ENCODE measurements around the gene CACNA1G. TPM values are rescaled to one million over a fixed set of nuclear protein-coding genes. Genes with fewer than 3 reads are reported as not detected.

The CACNA1G gene
- total RNA-seq, 3 donors from 2014 or later: 0.32 to 2.6 (median 2.3) TPM

DNA sequence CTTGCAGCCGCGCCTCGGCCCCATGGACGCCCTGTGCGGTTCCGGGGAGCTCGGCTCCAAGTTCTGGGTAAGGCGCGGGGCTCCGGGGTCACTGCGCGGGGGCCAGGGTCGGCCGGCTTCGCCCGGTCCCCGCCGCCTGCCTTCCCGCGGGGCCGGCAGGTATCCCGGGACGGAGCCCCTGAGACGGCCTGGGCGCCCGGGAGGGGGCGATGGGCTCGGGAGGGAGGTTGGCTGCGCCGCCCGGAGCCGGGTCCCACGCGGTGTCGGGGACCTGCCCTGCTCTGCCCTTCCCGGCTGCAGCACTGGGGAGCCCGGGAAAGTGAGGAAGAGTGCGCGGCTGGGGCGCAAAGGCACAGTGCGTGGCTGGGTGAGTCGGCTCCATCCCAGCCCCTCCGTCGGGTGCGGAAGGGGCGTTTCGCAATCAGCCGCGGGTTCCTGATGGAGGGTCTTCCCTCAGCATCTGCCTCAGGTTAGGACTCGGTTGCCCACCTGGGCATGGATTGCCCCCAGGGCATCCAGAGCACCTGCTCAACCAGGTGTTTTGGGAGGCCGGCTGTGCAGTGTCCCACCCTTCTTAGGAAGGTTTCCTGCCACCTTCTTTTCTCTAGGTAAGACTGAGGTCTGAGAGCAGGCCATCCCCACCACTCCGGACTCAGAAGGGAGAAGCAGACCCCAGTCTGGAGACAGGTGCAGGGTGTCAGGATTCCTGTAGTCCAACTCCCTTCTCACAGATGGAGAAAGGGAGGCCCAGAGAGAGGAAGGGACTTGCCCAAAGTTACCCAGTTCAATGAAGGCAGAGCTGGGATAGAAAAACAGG, 74.6 kb downstream of the CACNA1G start:
- Histone ChIP-seq H3K4me1 (peaks cover 13 to 19% of the 10 kb centered on the region in 2 donors), H3K27me3 (no peaks in the 10 kb centered on the region), H3K4me3 (peak overlapping the region; percentile 49 to 81 (median 75)), H3K9me3 (no peaks in the 10 kb centered on the region), H3K27ac (peak overlapping the region; percentile 23 to 42), H3K36me3 (no peaks in the 10 kb centered on the region)
- TF ChIP-seq POLR2AphosphoS5 (IDR thresholded peaks at IDR 0.05) (no peak), POLR2A (IDR thresholded peaks at IDR 0.05) (no peak)
- TF ChIP-seq, protein P1, sequence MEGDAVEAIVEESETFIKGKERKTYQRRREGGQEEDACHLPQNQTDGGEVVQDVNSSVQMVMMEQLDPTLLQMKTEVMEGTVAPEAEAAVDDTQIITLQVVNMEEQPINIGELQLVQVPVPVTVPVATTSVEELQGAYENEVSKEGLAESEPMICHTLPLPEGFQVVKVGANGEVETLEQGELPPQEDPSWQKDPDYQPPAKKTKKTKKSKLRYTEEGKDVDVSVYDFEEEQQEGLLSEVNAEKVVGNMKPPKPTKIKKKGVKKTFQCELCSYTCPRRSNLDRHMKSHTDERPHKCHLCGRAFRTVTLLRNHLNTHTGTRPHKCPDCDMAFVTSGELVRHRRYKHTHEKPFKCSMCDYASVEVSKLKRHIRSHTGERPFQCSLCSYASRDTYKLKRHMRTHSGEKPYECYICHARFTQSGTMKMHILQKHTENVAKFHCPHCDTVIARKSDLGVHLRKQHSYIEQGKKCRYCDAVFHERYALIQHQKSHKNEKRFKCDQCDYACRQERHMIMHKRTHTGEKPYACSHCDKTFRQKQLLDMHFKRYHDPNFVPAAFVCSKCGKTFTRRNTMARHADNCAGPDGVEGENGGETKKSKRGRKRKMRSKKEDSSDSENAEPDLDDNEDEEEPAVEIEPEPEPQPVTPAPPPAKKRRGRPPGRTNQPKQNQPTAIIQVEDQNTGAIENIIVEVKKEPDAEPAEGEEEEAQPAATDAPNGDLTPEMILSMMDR (IDR thresholded peaks at IDR 0.05): no peak
- no peak for DNase-seq (ENCODE audit: low spot score in 2 of 2)
- intact Hi-C loops (cut with DNase I; ENCODE audit: low total_unique reads): loop anchor here (1.0 to 10.0 kb wide), 3 partner anchors 22 to 72 kb away; partner anchors contain the start of gene ANKRD40

DNA sequence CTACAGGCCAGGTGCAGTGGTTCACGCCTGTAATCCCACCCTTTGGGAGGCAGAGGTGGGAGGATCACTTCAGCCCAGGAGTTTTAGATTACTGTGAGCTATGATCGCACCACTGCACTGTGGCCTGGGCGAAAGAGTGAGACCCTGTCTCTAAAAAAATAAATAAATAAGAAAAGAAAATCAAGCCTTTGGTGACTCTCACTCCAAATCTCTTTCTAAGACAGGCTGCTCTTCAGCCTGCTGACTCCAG, 75.1 kb downstream of the CACNA1G start:
- no peaks in the 10 kb centered on the region for H3K36me3 ChIP-seq
- peaks cover 13 to 24% of the 10 kb centered on the region in 2 donors for H3K4me1 ChIP-seq
- H3K9me3 ChIP-seq: no peaks in the 10 kb centered on the region
- intact Hi-C loops (cut with DNase I; ENCODE audit: low total_unique reads): loop anchor here (2.0 to 10.0 kb wide), 2 partner anchors 49 to 71 kb away; partner anchors contain the start of gene ANKRD40
- H3K4me3 ChIP-seq: peak overlapping the region in 2 of 3 donors; percentile 75 to 81
- no peak for DNase-seq (ENCODE audit: low spot score in 2 of 2)
- H3K27ac ChIP-seq: no peak overlapping the region
- TF ChIP-seq, protein P1 (IDR thresholded peaks at IDR 0.05): no peak
- TF ChIP-seq POLR2A (IDR thresholded peaks at IDR 0.05) (no peak), POLR2AphosphoS5 (IDR thresholded peaks at IDR 0.05) (no peak)
- H3K27me3 ChIP-seq: no peaks in the 10 kb centered on the region

DNA sequence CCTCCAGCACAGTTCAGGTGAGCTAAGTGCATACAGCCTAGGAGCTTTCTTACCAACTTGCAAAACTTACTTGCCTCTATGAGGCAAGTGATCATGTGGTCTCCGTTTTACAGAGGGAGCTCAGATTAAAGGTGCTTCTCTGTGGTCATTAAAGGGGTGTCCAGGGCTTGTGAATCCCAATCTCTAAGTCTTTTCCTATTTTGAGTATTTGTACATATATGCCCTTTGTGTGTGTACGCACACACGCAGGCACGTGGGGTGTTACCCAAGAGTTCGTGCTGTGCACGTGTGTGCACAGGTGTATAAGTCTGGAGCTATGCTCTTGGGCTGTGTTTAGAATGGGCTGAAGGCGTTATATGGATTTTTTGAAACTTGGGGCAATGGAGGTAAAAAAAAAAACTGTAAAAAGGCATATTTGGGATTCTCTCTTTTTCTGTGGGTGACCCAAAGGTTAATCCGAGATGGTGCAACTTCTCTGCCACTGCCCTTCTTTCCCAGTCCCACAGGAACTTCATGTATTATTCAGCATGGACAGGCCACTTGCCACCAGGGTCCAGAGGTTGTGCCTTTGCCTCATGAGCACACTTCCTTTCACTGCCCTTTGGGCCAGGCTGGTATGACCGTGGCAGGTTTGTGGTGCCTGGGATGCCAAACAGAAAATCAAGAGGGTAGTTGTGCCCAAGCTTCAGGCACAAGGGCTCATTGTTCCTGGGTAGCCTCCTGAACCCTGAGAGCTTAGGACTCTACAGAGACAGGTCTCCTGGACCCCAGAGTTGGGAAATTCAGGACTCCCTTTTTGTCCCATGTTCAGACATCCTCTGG, 75.7 kb downstream of the CACNA1G start:
- Histone ChIP-seq H3K4me1 (peaks cover 13 to 25% of the 10 kb centered on the region in 2 donors), H3K36me3 (no peaks in the 10 kb centered on the region), H3K27ac (peak overlapping the region; percentile 13 to 26), H3K9me3 (no peaks in the 10 kb centered on the region), H3K4me3 (peak overlapping the region in 2 of 3 donors; percentile 75 to 81), H3K27me3 (no peaks in the 10 kb centered on the region)
- TF ChIP-seq POLR2A (IDR thresholded peaks at IDR 0.05) (no peak), POLR2AphosphoS5 (IDR thresholded peaks at IDR 0.05) (no peak)
- TF ChIP-seq, protein P1 (IDR thresholded peaks at IDR 0.05): no peak
- DNase-seq (ENCODE audit: low spot score in 2 of 2): no peak
- intact Hi-C loops (cut with DNase I; ENCODE audit: low total_unique reads): loop anchor here (2.0 to 10.0 kb wide), 2 partner anchors 49 to 71 kb away; partner anchors contain the start of gene ANKRD40

DNA sequence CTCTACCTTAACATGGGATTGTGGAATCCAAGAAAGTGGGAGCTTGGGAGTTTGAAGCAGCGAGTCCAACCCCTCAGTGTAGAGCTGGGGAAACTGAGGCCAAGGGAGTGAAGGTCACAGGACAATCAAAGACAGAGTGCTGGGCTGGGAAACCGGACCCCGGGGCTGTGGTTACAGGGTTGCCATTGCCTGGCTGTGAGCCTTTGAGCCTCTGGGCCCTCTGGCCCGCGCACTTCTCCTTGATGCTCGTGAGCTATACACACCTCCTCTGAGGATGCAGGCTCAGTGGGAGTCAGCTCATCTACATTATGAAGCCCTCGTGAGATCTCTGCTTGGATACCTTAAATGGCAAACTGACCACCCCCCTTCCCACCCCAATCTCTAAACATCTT, 76.3 kb downstream of the CACNA1G start:
- Histone ChIP-seq H3K27ac (peak overlapping the region; percentile 26 to 85), H3K9me3 (no peaks in the 10 kb centered on the region), H3K4me3 (peak overlapping the region in 2 of 3 donors; percentile 13 to 75), H3K36me3 (no peaks in the 10 kb centered on the region), H3K4me1 (peaks cover 13 to 25% of the 10 kb centered on the region in 2 donors), H3K27me3 (no peaks in the 10 kb centered on the region)
- intact Hi-C loops (cut with DNase I; ENCODE audit: low total_unique reads): loop anchor here (10.0 kb wide), 1 partner anchor 48 kb away; no protein-coding TSS in a partner anchor
- DNase-seq (ENCODE audit: low spot score in 2 of 2): no peak
- no peak for TF ChIP-seq POLR2A (IDR thresholded peaks at IDR 0.05)
- TF ChIP-seq, protein P1 (IDR thresholded peaks at IDR 0.05): no peak
- no peak for TF ChIP-seq POLR2AphosphoS5 (IDR thresholded peaks at IDR 0.05)

Data from breast epithelium (tissue), 4 donors.